NOMO-1 treated with DMSO at 0.1 percent for 48 hours (cell line): ENCODE data around the gene RXRA.
"Not testable (repeated sequence)": the region's sequence is repeated elsewhere in the genome, so short reads cannot be mapped to it uniquely, and the experiment has no call there.

Experiments used
- DNase-seq: peaks from one replicate; lab custom pipeline; 2025; ENCODE audit not compliant: unreplicated experiment; lab: John Stamatoyannopoulos, UW

The RXRA gene

GRCh38 chr9:134293611-134294152, 32.6 kb upstream of the RXRA start:
- DNase-seq, result peak; percentile 37

GRCh38 chr9:134294153-134295071, 31.8 kb upstream of the RXRA start:
- DNase-seq, result no peak

GRCh38 chr9:134295101-134295745, 31.0 kb upstream of the RXRA start:
- DNase-seq, result no peak

GRCh38 chr9:134295746-134296250, 30.5 kb upstream of the RXRA start:
- DNase-seq, result no peak

GRCh38 chr9:134296301-134297082, 29.8 kb upstream of the RXRA start:
- DNase-seq, result no peak

GRCh38 chr9:134297083-134297410, 29.2 kb upstream of the RXRA start:
- DNase-seq, result no peak

GRCh38 chr9:134297576-134297975, 28.7 kb upstream of the RXRA start:
- DNase-seq, result no peak

- DNase-seq, result no peak
Measured at GRCh38 chr9:134298000-134298399, 28.3 kb upstream of the RXRA start.

GRCh38 chr9:134299068-134299467, 27.2 kb upstream of the RXRA start:
- no peak for DNase-seq

- no peak for DNase-seq
Measured at GRCh38 chr9:134299883-134300282, 26.4 kb upstream of the RXRA start.

GRCh38 chr9:134301387-134302129, 24.7 kb upstream of the RXRA start:
- no peak for DNase-seq

- no peak for DNase-seq
Measured at GRCh38 chr9:134302130-134302817, 24.0 kb upstream of the RXRA start.

GRCh38 chr9:134303601-134304000, 22.7 kb upstream of the RXRA start:
- DNase-seq, result no peak

- no peak for DNase-seq
Measured at GRCh38 chr9:134304261-134304660, 22.0 kb upstream of the RXRA start.

- no peak for DNase-seq
Measured at GRCh38 chr9:134304690-134305089, 21.6 kb upstream of the RXRA start.

- DNase-seq, result no peak
Measured at GRCh38 chr9:134305533-134305932, 20.7 kb upstream of the RXRA start.

GRCh38 chr9:134306042-134306441, 20.2 kb upstream of the RXRA start:
- not testable (repeated sequence) for DNase-seq

- no peak for DNase-seq
Measured at GRCh38 chr9:134306636-134307600, 19.3 kb upstream of the RXRA start.
